CD14-positive monocyte (primary cell): ENCODE data around the gene SLC38A10. TPM values are rescaled to one million over a fixed set of nuclear protein-coding genes. Genes with fewer than 3 reads are reported as not detected.
"Not testable (repeated sequence)": the region's sequence is repeated elsewhere in the genome, so short reads cannot be mapped to it uniquely, and the experiment has no call there.

Experiments used
- DNase-seq, 3 donors: peaks; one replicate each; pipeline ENCODE4 v3.0.0-alpha.2; 2011 to 2022
- H2AFZ ChIP-seq: 2 replicates; pipeline ENCODE4 v1.6.0; 2012; ENCODE audit warnings: mild to moderate bottlenecking, low read depth, low read length, inconsistent platforms; ENCODE audit not compliant: insufficient read depth, poor library complexity, severe bottlenecking
- H3K27ac ChIP-seq, 2 donors: 1 replicate in 1 of 2; 2 replicates in 1 of 2; pipeline ENCODE4 v1.5.1; 2012 to 2013; ENCODE audit warnings: low read length in 2 of 2, control low read depth in 1 of 2, inconsistent platforms in 1 of 2, low read depth in 1 of 2, mild to moderate bottlenecking in 1 of 2
- H3K27me3 ChIP-seq, 2 donors: one replicate each; pipeline versions ENCODE4 v1.6.0 to v1.6.1; 2011 to 2013; ENCODE audit warnings: low read length in 2 of 2; ENCODE audit not compliant: control insufficient read depth in 2 of 2, insufficient read depth in 2 of 2
- H3K36me3 ChIP-seq, 2 donors: replicated peaks in 1 of 2; 1 replicate in 1 of 2; 2 replicates in 1 of 2; pipeline versions ENCODE4 v1.5.1 to v1.6.1; 2012 to 2013; ENCODE audit warnings: low read length in 2 of 2, control low read depth in 1 of 2, inconsistent platforms in 1 of 2, mild to moderate bottlenecking in 1 of 2; ENCODE audit not compliant: insufficient read depth in 2 of 2, control insufficient read depth in 1 of 2
- H3K4me1 ChIP-seq, 2 donors: 1 replicate in 1 of 2; 2 replicates in 1 of 2; pipeline versions ENCODE4 v1.5.1 to v1.6.1; 2012 to 2013; ENCODE audit warnings: low read length in 2 of 2, control low read depth in 1 of 2, inconsistent platforms in 1 of 2, mild to moderate bottlenecking in 1 of 2, moderate library complexity in 1 of 2; ENCODE audit not compliant: insufficient read depth in 2 of 2, control insufficient read depth in 1 of 2
- H3K4me2 ChIP-seq: replicated peaks from 2 replicates; pipeline ENCODE3; 2012; ENCODE audit warnings: low read length, moderate library complexity, mild to moderate bottlenecking; ENCODE audit not compliant: poor library complexity, severe bottlenecking; ENCODE audit errors: extremely low read depth
- H3K4me3 ChIP-seq, 3 experiments: fragments of 200-600 bp in 1 of 3; sonication (generic) in 1 of 3; replicated peaks in 1 of 3; 1 replicate in 2 of 3; 2 replicates in 1 of 3; pipeline ENCODE4 v1.5.1; 2011 to 2013; ENCODE audit warnings: low read length in 3 of 3, mild to moderate bottlenecking in 3 of 3, control low read depth in 2 of 3, low read depth in 2 of 3, inconsistent platforms in 1 of 3, moderate library complexity in 1 of 3
- H3K79me2 ChIP-seq: 2 replicates; pipeline ENCODE4 v1.6.0; 2012; ENCODE audit warnings: mild to moderate bottlenecking, control low read depth, inconsistent platforms, low read length, moderate library complexity; ENCODE audit not compliant: insufficient read depth
- H3K9ac ChIP-seq: 2 replicates; pipeline ENCODE4 v1.6.0; 2017; ENCODE audit warnings: low read length, mild to moderate bottlenecking; ENCODE audit not compliant: insufficient read depth, poor library complexity, severe bottlenecking
- H3K9me3 ChIP-seq, 2 donors: replicated peaks in 1 of 2; 1 replicate in 1 of 2; 2 replicates in 1 of 2; pipeline versions ENCODE4 v1.5.1 to v1.6.1; 2012 to 2013; ENCODE audit warnings: low read length in 2 of 2, control low read depth in 1 of 2; ENCODE audit not compliant: control insufficient read depth in 1 of 2, insufficient read depth in 1 of 2
- H4K20me1 ChIP-seq: 2 replicates; pipeline ENCODE4 v1.6.0; 2012; ENCODE audit warnings: mild to moderate bottlenecking, low read length, control low read depth, moderate library complexity; ENCODE audit not compliant: insufficient read depth
- H3K27ac Mint-ChIP-seq, 7 donors: one replicate each; pipeline ENCODE4 v1.8.0; 2020; ENCODE audit warnings: mild to moderate bottlenecking in 7 of 7, mixed read lengths in 7 of 7, moderate library complexity in 6 of 7, inconsistent platforms in 2 of 7
- H3K27me3 Mint-ChIP-seq, 3 donors: one replicate each; pipeline ENCODE4 v1.8.0; 2021 to 2022; ENCODE audit warnings: low read depth in 3 of 3, mild to moderate bottlenecking in 3 of 3, mixed read lengths in 3 of 3, moderate library complexity in 3 of 3, inconsistent platforms in 1 of 3
- H3K36me3 Mint-ChIP-seq, 2 donors: one replicate each; pipeline ENCODE4 v1.8.0; 2020; ENCODE audit warnings: mixed read lengths in 2 of 2, inconsistent platforms in 1 of 2, mild to moderate bottlenecking in 1 of 2
- H3K4me1 Mint-ChIP-seq: one replicate; pipeline ENCODE4 v1.8.0; 2020; ENCODE audit warnings: mild to moderate bottlenecking, mixed read lengths
- H3K4me3 Mint-ChIP-seq, 2 donors: one replicate each; pipeline ENCODE4 v1.8.0; 2020; ENCODE audit warnings: mild to moderate bottlenecking in 2 of 2, mixed read lengths in 2 of 2, moderate library complexity in 1 of 2
- H3K9me3 Mint-ChIP-seq, 7 donors: one replicate each; pipeline ENCODE4 v1.8.0; 2020 to 2022; ENCODE audit warnings: mixed read lengths in 7 of 7, mild to moderate bottlenecking in 6 of 7, moderate library complexity in 6 of 7, inconsistent platforms in 2 of 7
- WGBS: methylation state at CpG from one replicate; pipeline ENCODE4 v1.1.5; 2013; ENCODE audit warnings: missing lambda C conversion rate; ENCODE audit not compliant: insufficient coverage; 5-methylcytosine and 5-hydroxymethylcytosine counted together
- intact Hi-C, 2 donors: fragments of 100-400 bp; cut with micrococcal nuclease; formaldehyde crosslinking; loops; one replicate each; pipeline versions ENCODE4 v1.15.0 to v1.15.1; 2023
- polyA plus RNA-seq, 3 donors: library from polyadenylated mRNA; depleted of rRNA in 1 of 3; unstranded in 2 of 3; stranded (reverse) in 1 of 3; fragments of 300-500 nt in 2 of 3; fragments of >200 nt in 1 of 3; fragmentation: Illumina TruSeq in 2 of 3; gene quantifications; 1 replicate in 2 of 3; 2 replicates in 1 of 3; pipeline ENCODE4 v1.2.3, GENCODE V29; 2012 to 2021
- TF ChIP-seq, protein P1 (sequence below): fragments of 200-600 bp; IDR thresholded peaks from one replicate; pipeline ENCODE4 v1.8.0; 2022; ENCODE audit warnings: antibody characterized with exemption, mild to moderate bottlenecking

SLC38A10 gene
- polyA plus RNA-seq, 3 donors, result 50.8 to 76.1 (median 68.4) TPM

DNA sequence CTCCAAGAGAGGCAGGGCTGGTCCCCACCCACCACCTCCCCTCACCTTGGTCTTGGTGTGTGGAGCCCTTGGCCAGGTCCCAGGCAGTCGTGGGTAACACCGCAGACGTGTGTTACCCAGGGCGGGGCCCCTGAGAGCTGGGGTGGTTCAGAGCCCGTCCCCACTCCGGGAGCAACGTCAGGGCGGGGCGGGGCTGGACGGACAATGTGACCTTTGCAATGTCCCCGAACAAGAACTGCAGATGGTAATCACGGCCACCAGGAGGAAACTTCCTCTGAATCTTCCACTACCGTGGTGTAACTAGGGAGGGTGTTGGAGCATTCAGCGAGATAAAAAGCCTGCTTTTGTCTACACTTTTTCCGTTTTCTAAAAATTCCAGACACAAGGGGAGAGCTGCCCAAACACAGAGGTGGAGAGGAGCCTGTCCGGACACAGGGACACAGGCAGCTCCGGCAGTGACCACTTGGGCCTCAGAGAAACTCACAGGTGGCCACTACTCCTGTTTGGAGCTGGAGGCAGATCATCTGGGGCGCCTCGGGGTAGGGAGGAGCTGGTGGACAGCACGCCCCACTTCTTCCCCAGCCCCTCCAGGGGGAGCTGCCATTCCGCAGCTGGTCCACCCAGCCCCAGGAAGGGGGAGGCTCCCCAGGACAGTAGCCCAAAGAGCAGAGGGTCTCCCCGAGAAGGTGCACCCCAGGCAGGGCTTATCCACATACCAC, 14.2 kb upstream of the SLC38A10 start:
- DNase-seq, result peak; percentile 92 to 93 (median 93)
- Histone ChIP-seq H3K27me3 (no peaks in the 10 kb centered on the region), H3K4me2 (peak overlapping the region; percentile 86), H3K36me3 (no peaks in the 10 kb centered on the region), H3K4me3 (peak overlapping the region; percentile 25 to 75 (median 33)), H3K79me2 (peaks cover 17% of the 10 kb centered on the region), H4K20me1 (no peaks in the 10 kb centered on the region), H3K4me1 (peaks cover 46 to 52% of the 10 kb centered on the region in 2 donors), H3K27ac (peak overlapping the region; percentile 52 to 91), H3K9me3 (no peaks in the 10 kb centered on the region), H2AFZ (peak overlapping the region; percentile 77), H3K9ac (peak overlapping the region; percentile 57)
- H3K27me3 Mint-ChIP-seq, result peaks cover 0 to 4% (median 3%) of the 10 kb centered on the region in 3 donors
- WGBS, result 17% methylated on average over 15 of the region's 22 CpGs
- intact Hi-C loops, result loop anchor here in 1 of 2 donors (5.0 kb wide), 1 partner anchor 83 kb away; no protein-coding TSS in a partner anchor
- peak overlapping the region; percentile 76 to 88 for H3K4me3 Mint-ChIP-seq
- H3K27ac Mint-ChIP-seq, result peak overlapping the region; percentile 90 to 97 (median 96)
- peaks cover 42% of the 10 kb centered on the region for H3K4me1 Mint-ChIP-seq
- peaks cover 0 to 5% (median 1%) of the 10 kb centered on the region in 7 donors for H3K9me3 Mint-ChIP-seq
- peaks cover 3 to 7% of the 10 kb centered on the region in 2 donors for H3K36me3 Mint-ChIP-seq
- TF ChIP-seq, protein P1, sequence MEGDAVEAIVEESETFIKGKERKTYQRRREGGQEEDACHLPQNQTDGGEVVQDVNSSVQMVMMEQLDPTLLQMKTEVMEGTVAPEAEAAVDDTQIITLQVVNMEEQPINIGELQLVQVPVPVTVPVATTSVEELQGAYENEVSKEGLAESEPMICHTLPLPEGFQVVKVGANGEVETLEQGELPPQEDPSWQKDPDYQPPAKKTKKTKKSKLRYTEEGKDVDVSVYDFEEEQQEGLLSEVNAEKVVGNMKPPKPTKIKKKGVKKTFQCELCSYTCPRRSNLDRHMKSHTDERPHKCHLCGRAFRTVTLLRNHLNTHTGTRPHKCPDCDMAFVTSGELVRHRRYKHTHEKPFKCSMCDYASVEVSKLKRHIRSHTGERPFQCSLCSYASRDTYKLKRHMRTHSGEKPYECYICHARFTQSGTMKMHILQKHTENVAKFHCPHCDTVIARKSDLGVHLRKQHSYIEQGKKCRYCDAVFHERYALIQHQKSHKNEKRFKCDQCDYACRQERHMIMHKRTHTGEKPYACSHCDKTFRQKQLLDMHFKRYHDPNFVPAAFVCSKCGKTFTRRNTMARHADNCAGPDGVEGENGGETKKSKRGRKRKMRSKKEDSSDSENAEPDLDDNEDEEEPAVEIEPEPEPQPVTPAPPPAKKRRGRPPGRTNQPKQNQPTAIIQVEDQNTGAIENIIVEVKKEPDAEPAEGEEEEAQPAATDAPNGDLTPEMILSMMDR, result peak; percentile 73

DNA sequence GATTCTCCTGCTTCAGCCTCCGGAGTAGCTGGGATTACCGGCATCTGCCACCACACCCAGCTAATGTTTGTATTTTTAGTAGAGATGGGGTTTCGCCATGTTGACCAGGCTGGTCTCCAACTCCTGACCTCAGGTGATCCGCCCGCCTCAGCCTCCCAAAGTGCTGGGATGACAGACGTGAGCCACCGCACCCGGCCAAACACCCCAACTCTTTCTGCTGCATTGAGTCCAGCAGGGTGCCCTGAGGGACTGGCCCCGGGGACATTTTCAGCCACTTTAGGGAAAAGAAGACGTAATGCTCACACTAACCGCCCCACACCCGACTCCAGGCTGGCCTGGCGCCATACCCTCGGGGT, 13.7 kb upstream of the SLC38A10 start:
- not testable (repeated sequence) for H3K9me3 ChIP-seq, H3K27me3 ChIP-seq, H3K27me3 Mint-ChIP-seq, H3K36me3 Mint-ChIP-seq, DNase-seq, H3K36me3 ChIP-seq, H4K20me1 ChIP-seq, H3K9me3 Mint-ChIP-seq
- peak overlapping the region; percentile 86 for H3K4me2 ChIP-seq
- H3K4me3 ChIP-seq, result peak overlapping the region; percentile 25 to 75 (median 33)
- intact Hi-C loops, result loop anchor here in 1 of 2 donors (5.0 kb wide), 1 partner anchor 84 kb away; no protein-coding TSS in a partner anchor
- H3K27ac ChIP-seq, result peak overlapping the region; percentile 52 to 91
- H3K4me1 Mint-ChIP-seq, result peaks cover 42% of the 10 kb centered on the region
- H2AFZ ChIP-seq, result peak overlapping the region; percentile 77
- peak overlapping the region; percentile 57 for H3K9ac ChIP-seq
- peak overlapping the region; percentile 76 to 88 for H3K4me3 Mint-ChIP-seq
- H3K27ac Mint-ChIP-seq, result peak overlapping the region; percentile 90 to 97 (median 96)
- WGBS, result 50% methylated on average over 2 of the region's 14 CpGs
- peaks cover 46 to 52% of the 10 kb centered on the region in 2 donors for H3K4me1 ChIP-seq
- H3K79me2 ChIP-seq, result peaks cover 17% of the 10 kb centered on the region
